ENCODE data around the gene PDAP1. TPM values are rescaled to one million over a fixed set of nuclear protein-coding genes. Genes with fewer than 3 reads are reported as not detected.
"Not testable (repeated sequence)": the region's sequence is repeated elsewhere in the genome, so short reads cannot be mapped to it uniquely, and the experiment has no call there.

PDAP1 gene
- polyA plus RNA-seq, 1 donor: 94.9 TPM

GRCh38 chr7:99379693-99380031 is 28.7 kb downstream of the PDAP1 start:
- no CpG with 5 or more reads among the region's 7 CpGs for WGBS (ENCODE audit: insufficient coverage, low lambda C conversion rate)
- not testable (repeated sequence) for H3K27me3 ChIP-seq (ENCODE audit: control insufficient read depth, insufficient read depth, low read length); H3K4me3 ChIP-seq (ENCODE audit: low read length); H3K9me3 ChIP-seq (ENCODE audit: control insufficient read depth, low read depth, low read length); DNase-seq; H3K36me3 ChIP-seq (ENCODE audit: control insufficient read depth, insufficient read depth, low read length)
- peaks cover 11% of the 10 kb centered on the region for H3K4me1 ChIP-seq (ENCODE audit: control insufficient read depth, insufficient read depth, low read length)
- peak overlapping the region; percentile 16 for H3K27ac ChIP-seq (ENCODE audit: low read length)

- no peaks in the 10 kb centered on the region for H3K9me3 ChIP-seq (ENCODE audit: control insufficient read depth, low read depth, low read length)
- H3K36me3 ChIP-seq (ENCODE audit: control insufficient read depth, insufficient read depth, low read length): peaks cover 6% of the 10 kb centered on the region
- no CpG with 5 or more reads among the region's 7 CpGs for WGBS (ENCODE audit: insufficient coverage, low lambda C conversion rate)
- H3K27me3 ChIP-seq (ENCODE audit: control insufficient read depth, insufficient read depth, low read length): no peaks in the 10 kb centered on the region
- H3K27ac ChIP-seq (ENCODE audit: low read length): peak overlapping the region; percentile 16
- no peak overlapping the region for H3K4me3 ChIP-seq (ENCODE audit: low read length)
- H3K4me1 ChIP-seq (ENCODE audit: control insufficient read depth, insufficient read depth, low read length): peaks cover 11% of the 10 kb centered on the region
- DNase-seq: peak in 1 of 2 donors; percentile 23
These were observed 29.3 kb downstream of the PDAP1 start for GRCh38 chr7:99379043-99379577.

DNA sequence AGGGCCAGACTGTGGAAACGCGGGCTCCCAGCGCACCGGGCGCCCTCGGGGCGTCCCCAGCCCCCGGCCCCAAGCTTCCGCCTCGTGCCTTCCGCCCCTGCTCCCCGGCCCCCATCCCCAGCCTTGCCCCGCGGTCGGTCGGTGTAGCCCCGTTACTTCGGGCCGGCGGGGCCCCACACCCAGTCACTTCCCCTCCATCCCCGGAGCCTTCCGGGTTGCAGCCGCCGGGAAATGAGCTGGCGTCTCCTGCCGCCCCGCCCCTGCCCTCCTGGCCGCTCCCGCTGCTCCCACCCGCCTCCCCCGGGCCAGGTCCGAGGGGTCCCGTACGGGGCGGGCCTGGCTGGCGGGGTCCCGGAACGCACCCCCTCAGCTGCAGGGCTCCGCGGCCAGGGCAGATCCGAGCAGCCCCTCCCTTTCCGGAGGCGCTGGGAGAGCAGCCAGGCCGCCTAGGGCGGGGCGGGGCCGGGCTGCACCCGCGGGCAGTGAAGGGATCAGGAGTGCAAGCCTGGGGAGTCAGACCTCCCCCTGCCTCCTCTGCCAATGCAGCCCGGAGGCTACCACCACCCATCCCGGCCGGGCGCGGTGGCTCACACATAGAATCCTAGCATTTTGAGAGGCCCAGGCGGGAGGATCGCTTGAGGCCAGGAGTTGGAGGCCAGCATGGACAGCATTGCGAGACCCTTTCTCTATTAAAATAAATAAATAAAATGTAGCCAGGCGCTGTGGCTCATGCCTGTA is 33.2 kb downstream of the PDAP1 start:
- Histone ChIP-seq H3K27me3 (ENCODE audit: control insufficient read depth, insufficient read depth, low read length) (no peaks in the 10 kb centered on the region), H3K9me3 (ENCODE audit: control insufficient read depth, low read depth, low read length) (no peaks in the 10 kb centered on the region), H3K4me3 (ENCODE audit: low read length) (peak overlapping the region; percentile 59), H3K4me1 (ENCODE audit: control insufficient read depth, insufficient read depth, low read length) (peaks cover 9% of the 10 kb centered on the region), H3K36me3 (ENCODE audit: control insufficient read depth, insufficient read depth, low read length) (peaks cover 6% of the 10 kb centered on the region), H3K27ac (ENCODE audit: low read length) (peak overlapping the region; percentile 88)
- no CpG with 5 or more reads among the region's 58 CpGs for WGBS (ENCODE audit: insufficient coverage, low lambda C conversion rate)
- DNase-seq: peak; percentile 65 to 88

DNA sequence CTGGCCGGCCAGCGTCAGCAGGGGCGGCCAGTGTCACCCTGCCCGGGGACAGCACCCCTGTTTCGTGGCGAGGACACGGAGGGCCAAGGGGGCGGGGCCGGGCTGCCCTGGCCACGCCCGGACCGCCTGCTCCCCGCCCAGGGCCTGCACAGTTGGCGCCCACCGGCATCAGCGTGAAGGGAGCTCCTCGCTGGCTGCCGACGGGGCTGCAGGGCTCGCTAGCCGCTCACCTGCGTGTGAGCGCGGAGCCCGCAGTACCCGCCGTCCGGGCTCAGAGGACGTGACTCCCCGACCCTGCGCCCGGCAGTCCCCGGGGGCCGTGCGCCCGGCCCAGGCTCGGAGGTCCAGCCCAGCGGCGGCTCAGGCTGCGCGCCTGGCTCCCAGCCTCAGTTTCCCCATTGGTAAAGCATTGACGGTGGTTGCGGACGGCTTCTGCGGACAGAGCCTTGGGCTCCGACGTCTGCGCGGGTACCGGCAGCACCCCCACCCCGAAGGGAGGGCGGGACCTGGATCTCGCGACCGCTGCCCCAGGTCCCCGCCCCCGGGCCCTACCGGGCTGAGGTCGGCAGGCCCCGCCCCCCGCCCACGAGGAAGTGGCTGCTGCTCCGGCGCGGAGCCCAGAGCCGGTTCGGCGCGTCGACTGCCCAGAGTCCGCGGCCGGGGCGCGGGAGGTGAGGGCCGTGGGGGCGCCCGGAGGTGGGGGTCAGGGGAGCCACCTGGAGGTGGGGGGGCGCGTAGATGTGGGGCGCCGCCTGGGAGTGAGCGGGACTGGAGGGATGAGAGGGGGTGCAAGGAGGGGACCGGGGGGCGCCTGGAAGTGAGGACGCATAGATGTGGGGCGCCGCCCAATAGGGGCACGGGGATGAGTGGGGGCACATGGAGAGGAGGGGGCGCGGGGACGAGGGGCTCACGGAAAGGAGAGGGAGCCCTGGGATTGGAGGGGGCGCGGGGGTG is 34.0 kb downstream of the PDAP1 start, which contains the start of gene ARPC1B:
ARPC1B (plus strand) TSS at position 620 of the 954 bp plus-strand sequence. CDS start 10,985 bp downstream, outside the sequence.
- peak; percentile 64 to 73 for DNase-seq
- Histone ChIP-seq H3K4me3 (ENCODE audit: low read length) (peak within 1 kb of the TSS; percentile 59), H3K9me3 (ENCODE audit: control insufficient read depth, low read depth, low read length) (no peaks in the 10 kb centered on the region), H3K36me3 (ENCODE audit: control insufficient read depth, insufficient read depth, low read length) (peaks cover 7% of the 10 kb centered on the region), H3K27ac (ENCODE audit: low read length) (peak within 1 kb of the TSS; percentile 88), H3K27me3 (ENCODE audit: control insufficient read depth, insufficient read depth, low read length) (no peaks in the 10 kb centered on the region), H3K4me1 (ENCODE audit: control insufficient read depth, insufficient read depth, low read length) (peaks cover 7% of the 10 kb centered on the region)
- WGBS (ENCODE audit: insufficient coverage, low lambda C conversion rate): no CpG with 5 or more reads among the region's 95 CpGs

GRCh38 chr7:99373091-99374066 is 35.0 kb downstream of the PDAP1 start:
- no peak for DNase-seq
- Histone ChIP-seq H3K4me3 (ENCODE audit: low read length) (peak overlapping the region; percentile 59), H3K27ac (ENCODE audit: low read length) (no peak overlapping the region), H3K27me3 (ENCODE audit: control insufficient read depth, insufficient read depth, low read length) (no peaks in the 10 kb centered on the region), H3K4me1 (ENCODE audit: control insufficient read depth, insufficient read depth, low read length) (peaks cover 7% of the 10 kb centered on the region), H3K36me3 (ENCODE audit: control insufficient read depth, insufficient read depth, low read length) (peaks cover 13% of the 10 kb centered on the region), H3K9me3 (ENCODE audit: control insufficient read depth, low read depth, low read length) (no peaks in the 10 kb centered on the region)
- WGBS (ENCODE audit: insufficient coverage, low lambda C conversion rate): 100% methylated on average over 2 of the region's 41 CpGs

DNA sequence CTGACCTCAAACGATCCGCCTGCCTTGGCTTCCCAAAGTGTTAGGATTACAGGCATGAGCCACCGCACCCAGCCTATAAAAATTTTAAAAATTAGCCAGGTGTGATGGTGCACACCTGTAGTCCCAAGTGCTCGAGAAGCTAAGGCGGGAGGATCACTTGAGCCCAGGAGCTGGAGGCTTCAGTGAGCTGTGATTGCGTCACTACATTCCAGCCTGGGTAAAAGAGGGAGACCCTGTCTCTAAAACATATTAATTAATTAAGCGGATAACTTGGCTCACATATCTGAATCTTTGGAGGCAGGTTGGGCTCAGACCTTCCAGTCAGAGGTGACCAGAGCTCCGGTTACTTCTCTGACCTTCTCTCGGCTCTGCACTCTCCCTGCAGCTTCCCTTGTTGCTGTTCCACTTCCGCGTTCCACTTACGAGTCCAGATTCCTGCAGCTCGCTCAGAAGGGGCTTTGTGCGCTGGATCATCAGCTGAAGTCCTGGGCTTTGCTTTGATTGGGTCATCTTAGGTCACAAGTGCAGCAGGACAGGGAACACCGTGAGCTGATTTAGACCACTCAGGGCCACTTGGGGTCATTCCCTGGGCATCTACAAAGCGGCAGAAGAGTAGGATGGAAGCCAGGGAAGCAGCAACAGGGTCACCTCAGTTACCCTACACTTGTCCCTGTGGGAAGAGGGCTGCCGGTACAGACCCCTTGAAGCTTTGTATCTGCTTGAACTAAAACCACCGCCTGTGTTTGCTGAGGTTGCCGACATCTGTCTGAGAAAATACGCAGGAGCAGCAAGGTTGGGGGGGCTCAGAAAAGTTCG is 35.9 kb downstream of the PDAP1 start:
- peak; percentile 44 to 76 for DNase-seq
- Histone ChIP-seq H3K36me3 (ENCODE audit: control insufficient read depth, insufficient read depth, low read length) (peaks cover 8% of the 10 kb centered on the region), H3K27ac (ENCODE audit: low read length) (peak overlapping the region; percentile 17), H3K4me1 (ENCODE audit: control insufficient read depth, insufficient read depth, low read length) (peaks cover 7% of the 10 kb centered on the region), H3K27me3 (ENCODE audit: control insufficient read depth, insufficient read depth, low read length) (no peaks in the 10 kb centered on the region), H3K9me3 (ENCODE audit: control insufficient read depth, low read depth, low read length) (no peaks in the 10 kb centered on the region), H3K4me3 (ENCODE audit: low read length) (peak overlapping the region; percentile 26)
- no CpG with 5 or more reads among the region's 21 CpGs for WGBS (ENCODE audit: insufficient coverage, low lambda C conversion rate)

DNA sequence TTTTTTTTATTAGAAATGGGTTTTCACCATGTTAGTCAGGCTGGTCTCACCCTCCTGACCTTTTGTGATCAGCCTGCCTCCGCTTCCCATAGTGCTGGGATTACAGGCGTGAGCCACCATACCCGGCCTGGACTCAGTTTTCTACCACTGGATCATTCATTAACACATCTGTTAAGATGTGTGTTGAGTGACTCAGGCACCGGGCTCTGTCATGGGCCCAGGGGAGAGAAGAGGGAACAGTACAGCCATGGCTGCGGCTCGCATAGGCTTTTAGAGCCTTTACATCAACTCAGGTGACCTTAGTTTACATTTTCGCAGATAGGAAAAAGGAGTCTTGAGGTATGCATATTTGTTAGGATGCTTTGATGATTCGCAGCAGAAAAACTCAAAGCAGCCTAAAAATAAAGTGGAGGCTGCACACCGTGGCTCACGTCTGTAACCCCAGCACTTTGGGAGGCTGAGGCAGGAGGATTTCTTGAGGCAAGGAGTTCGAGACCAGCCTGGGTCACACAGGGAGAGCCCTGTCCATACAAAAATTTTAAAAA is 36.9 kb downstream of the PDAP1 start:
- H3K36me3 ChIP-seq (ENCODE audit: control insufficient read depth, insufficient read depth, low read length): peaks cover 17% of the 10 kb centered on the region
- H3K4me1 ChIP-seq (ENCODE audit: control insufficient read depth, insufficient read depth, low read length): peaks cover 7% of the 10 kb centered on the region
- 100% methylated on average over 1 of the region's 11 CpGs for whole genome bisulfite sequencing (ENCODE audit: insufficient coverage, low lambda C conversion rate)
- H3K27ac ChIP-seq (ENCODE audit: low read length): no peak overlapping the region
- H3K4me3 ChIP-seq (ENCODE audit: low read length): no peak overlapping the region
- no peak for DNase-seq
- H3K27me3 ChIP-seq (ENCODE audit: control insufficient read depth, insufficient read depth, low read length): no peaks in the 10 kb centered on the region
- H3K9me3 ChIP-seq (ENCODE audit: control insufficient read depth, low read depth, low read length): no peaks in the 10 kb centered on the region

DNA sequence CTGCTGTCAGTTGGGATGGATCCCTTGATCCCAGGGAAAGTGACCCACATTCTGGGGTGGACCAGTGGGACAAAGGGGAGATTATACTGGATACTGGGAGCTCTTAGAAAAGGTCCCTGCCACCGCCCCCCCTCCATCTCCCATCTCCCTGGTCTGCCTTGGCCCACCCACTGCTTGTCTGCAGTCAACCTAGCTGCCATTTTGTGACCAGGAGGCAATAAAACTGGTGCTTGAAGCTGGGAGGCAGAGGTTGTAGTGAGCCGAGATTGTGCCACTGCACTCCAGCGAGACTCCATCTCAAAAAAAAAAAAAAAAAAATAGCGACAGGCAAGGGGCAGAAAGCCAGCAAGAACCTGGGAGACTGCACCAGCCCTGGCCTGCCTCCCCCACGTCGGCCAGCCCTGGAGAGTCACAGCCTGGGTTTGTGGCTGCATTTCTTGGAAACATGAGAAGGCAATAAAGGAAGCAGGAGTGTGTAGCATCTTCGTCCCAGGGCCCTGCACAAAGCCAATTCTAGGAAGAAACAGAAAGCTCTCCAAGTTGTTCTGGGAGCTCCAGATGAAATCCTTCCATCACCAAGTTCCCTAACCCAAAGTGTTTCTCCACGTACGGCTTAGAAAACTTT is 38.5 kb downstream of the PDAP1 start:
- Histone ChIP-seq H3K36me3 (ENCODE audit: control insufficient read depth, insufficient read depth, low read length) (peaks cover 30% of the 10 kb centered on the region), H3K4me3 (ENCODE audit: low read length) (no peak overlapping the region), H3K9me3 (ENCODE audit: control insufficient read depth, low read depth, low read length) (no peaks in the 10 kb centered on the region), H3K4me1 (ENCODE audit: control insufficient read depth, insufficient read depth, low read length) (no peaks in the 10 kb centered on the region), H3K27me3 (ENCODE audit: control insufficient read depth, insufficient read depth, low read length) (no peaks in the 10 kb centered on the region), H3K27ac (ENCODE audit: low read length) (no peak overlapping the region)
- WGBS (ENCODE audit: insufficient coverage, low lambda C conversion rate): no CpG with 5 or more reads among the region's 9 CpGs
- no peak for DNase-seq
